Measurements from ENCODE around the gene NOS2.

NOS2 gene

GRCh38 chr17:27793168-27793905, 7.0 kb downstream of the NOS2 start:
- no peak overlapping the region for H3K9ac ChIP-seq (ENCODE audit: low read depth in 1 of 2, low read length in 2 of 2)
- H3K9me3 ChIP-seq (ENCODE audit: control insufficient read depth in 2 of 2, low read length in 2 of 2) = no peaks in the 10 kb centered on the region
- H3K27ac ChIP-seq (ENCODE audit: low read depth in 2 of 2, low read length in 2 of 2) = no peak overlapping the region
- H3K4me3 ChIP-seq (ENCODE audit: low read length in 2 of 2) = peak overlapping the region; percentile 42 to 48
- peaks cover 0 to 8% of the 10 kb centered on the region in 2 donors for H3K27me3 ChIP-seq (ENCODE audit: control insufficient read depth in 2 of 2, insufficient read depth in 2 of 2, low read length in 2 of 2)
- H3K4me1 ChIP-seq (ENCODE audit: control insufficient read depth in 2 of 2, insufficient read depth in 2 of 2, low read length in 2 of 2) = peaks cover 17 to 21% of the 10 kb centered on the region in 2 donors
- no peaks in the 10 kb centered on the region for H3K36me3 ChIP-seq (ENCODE audit: control insufficient read depth in 2 of 2, insufficient read depth in 2 of 2, low read length in 2 of 2)

- Histone ChIP-seq H3K4me1 (ENCODE audit: control insufficient read depth in 2 of 2, insufficient read depth in 2 of 2, low read length in 2 of 2) (peaks cover 13 to 15% of the 10 kb centered on the region in 2 donors), H3K9ac (ENCODE audit: low read depth in 1 of 2, low read length in 2 of 2) (no peak overlapping the region), H3K9me3 (ENCODE audit: control insufficient read depth in 2 of 2, low read length in 2 of 2) (no peaks in the 10 kb centered on the region), H3K36me3 (ENCODE audit: control insufficient read depth in 2 of 2, insufficient read depth in 2 of 2, low read length in 2 of 2) (peaks cover 0 to 3% of the 10 kb centered on the region in 2 donors), H3K4me3 (ENCODE audit: low read length in 2 of 2) (no peak overlapping the region), H3K27ac (ENCODE audit: low read depth in 2 of 2, low read length in 2 of 2) (no peak overlapping the region), H3K27me3 (ENCODE audit: control insufficient read depth in 2 of 2, insufficient read depth in 2 of 2, low read length in 2 of 2) (peaks cover 0 to 8% of the 10 kb centered on the region in 2 donors)
These were observed 8.2 kb downstream of the NOS2 start for GRCh38 chr17:27792095-27792494.

- Histone ChIP-seq H3K27ac (ENCODE audit: low read depth in 2 of 2, low read length in 2 of 2) (no peak overlapping the region), H3K36me3 (ENCODE audit: control insufficient read depth in 2 of 2, insufficient read depth in 2 of 2, low read length in 2 of 2) (peaks cover 0 to 3% of the 10 kb centered on the region in 2 donors), H3K27me3 (ENCODE audit: control insufficient read depth in 2 of 2, insufficient read depth in 2 of 2, low read length in 2 of 2) (no peaks in the 10 kb centered on the region), H3K4me3 (ENCODE audit: low read length in 2 of 2) (no peak overlapping the region), H3K9ac (ENCODE audit: low read depth in 1 of 2, low read length in 2 of 2) (no peak overlapping the region), H3K4me1 (ENCODE audit: control insufficient read depth in 2 of 2, insufficient read depth in 2 of 2, low read length in 2 of 2) (peaks cover under 1 to 5% of the 10 kb centered on the region in 2 donors), H3K9me3 (ENCODE audit: control insufficient read depth in 2 of 2, low read length in 2 of 2) (no peaks in the 10 kb centered on the region)
These were observed 11.4 kb downstream of the NOS2 start for GRCh38 chr17:27788919-27789318.

DNA sequence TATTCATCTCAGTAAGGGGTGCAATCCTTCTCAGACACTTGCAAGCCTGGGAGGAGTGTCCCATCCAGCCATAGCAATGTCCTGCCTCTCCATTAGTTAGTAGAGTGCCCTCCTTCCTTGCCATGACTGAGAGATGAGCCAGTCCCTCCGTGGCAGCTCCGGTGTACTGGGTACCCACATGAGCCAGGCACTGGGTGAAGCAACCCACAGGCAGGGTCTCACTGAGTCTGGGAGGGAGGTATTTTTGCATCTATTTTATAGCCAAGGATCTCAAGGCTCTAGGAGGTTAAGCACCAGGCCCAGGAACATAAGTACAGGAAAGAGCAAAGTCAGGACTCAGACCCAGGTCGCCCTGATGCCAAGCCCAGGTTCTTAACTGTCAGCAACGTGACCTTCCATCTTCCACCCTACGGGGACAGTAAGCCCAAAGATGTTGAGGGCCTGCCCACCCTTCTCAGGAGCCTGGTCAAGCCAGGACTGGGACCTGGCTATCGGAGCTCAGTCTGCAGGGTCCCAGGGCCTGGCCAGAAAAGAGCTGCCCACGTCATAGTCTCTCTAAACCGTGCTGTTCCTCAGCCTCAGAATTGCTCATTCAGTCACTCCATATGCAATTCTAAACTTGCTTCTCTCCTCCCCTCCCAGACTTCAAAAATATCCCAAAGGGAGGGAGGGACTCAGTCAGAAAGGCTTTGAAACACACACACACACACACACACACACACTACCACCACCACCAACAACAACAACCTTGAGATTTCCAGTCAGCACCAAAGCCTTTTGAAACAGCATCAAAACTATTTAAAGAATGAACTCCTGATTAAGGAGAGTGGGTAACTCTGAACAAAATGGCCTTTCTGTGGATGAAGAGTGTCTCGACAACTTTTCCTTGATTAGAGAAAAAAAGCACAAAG, 16.6 kb downstream of the NOS2 start:
- Histone ChIP-seq H3K27ac (ENCODE audit: low read depth in 2 of 2, low read length in 2 of 2) (no peak overlapping the region), H3K9ac (ENCODE audit: low read depth in 1 of 2, low read length in 2 of 2) (no peak overlapping the region)

GRCh38 chr17:27782791-27783206, 17.5 kb downstream of the NOS2 start:
- Histone ChIP-seq H3K4me3 (ENCODE audit: low read length in 2 of 2) (no peak overlapping the region), H3K27me3 (ENCODE audit: control insufficient read depth in 2 of 2, insufficient read depth in 2 of 2, low read length in 2 of 2) (no peaks in the 10 kb centered on the region), H3K9ac (ENCODE audit: low read depth in 1 of 2, low read length in 2 of 2) (no peak overlapping the region), H3K4me1 (ENCODE audit: control insufficient read depth in 2 of 2, insufficient read depth in 2 of 2, low read length in 2 of 2) (no peaks in the 10 kb centered on the region), H3K9me3 (ENCODE audit: control insufficient read depth in 2 of 2, low read length in 2 of 2) (no peaks in the 10 kb centered on the region), H3K27ac (ENCODE audit: low read depth in 2 of 2, low read length in 2 of 2) (no peak overlapping the region), H3K36me3 (ENCODE audit: control insufficient read depth in 2 of 2, insufficient read depth in 2 of 2, low read length in 2 of 2) (peaks cover 0 to under 1% of the 10 kb centered on the region in 2 donors)

More for the DNA sequence above, 16.6 kb downstream of the NOS2 start:
- H3K27me3 ChIP-seq (ENCODE audit: control insufficient read depth in 2 of 2, insufficient read depth in 2 of 2, low read length in 2 of 2) = no peaks in the 10 kb centered on the region
- H3K9me3 ChIP-seq (ENCODE audit: control insufficient read depth in 2 of 2, low read length in 2 of 2) = no peaks in the 10 kb centered on the region
- no peaks in the 10 kb centered on the region for H3K4me1 ChIP-seq (ENCODE audit: control insufficient read depth in 2 of 2, insufficient read depth in 2 of 2, low read length in 2 of 2)
- peaks cover 0 to 3% of the 10 kb centered on the region in 2 donors for H3K36me3 ChIP-seq (ENCODE audit: control insufficient read depth in 2 of 2, insufficient read depth in 2 of 2, low read length in 2 of 2)
- H3K4me3 ChIP-seq (ENCODE audit: low read length in 2 of 2) = no peak overlapping the region

GRCh38 chr17:27780828-27781404, 19.4 kb downstream of the NOS2 start:
- H3K36me3 ChIP-seq (ENCODE audit: control insufficient read depth in 2 of 2, insufficient read depth in 2 of 2, low read length in 2 of 2) = no peaks in the 10 kb centered on the region
- no peaks in the 10 kb centered on the region for H3K4me1 ChIP-seq (ENCODE audit: control insufficient read depth in 2 of 2, insufficient read depth in 2 of 2, low read length in 2 of 2)
- H3K4me3 ChIP-seq (ENCODE audit: low read length in 2 of 2) = no peak overlapping the region
- H3K9me3 ChIP-seq (ENCODE audit: control insufficient read depth in 2 of 2, low read length in 2 of 2) = no peaks in the 10 kb centered on the region
- no peaks in the 10 kb centered on the region for H3K27me3 ChIP-seq (ENCODE audit: control insufficient read depth in 2 of 2, insufficient read depth in 2 of 2, low read length in 2 of 2)
- H3K27ac ChIP-seq (ENCODE audit: low read depth in 2 of 2, low read length in 2 of 2) = no peak overlapping the region
- no peak overlapping the region for H3K9ac ChIP-seq (ENCODE audit: low read depth in 1 of 2, low read length in 2 of 2)

DNA sequence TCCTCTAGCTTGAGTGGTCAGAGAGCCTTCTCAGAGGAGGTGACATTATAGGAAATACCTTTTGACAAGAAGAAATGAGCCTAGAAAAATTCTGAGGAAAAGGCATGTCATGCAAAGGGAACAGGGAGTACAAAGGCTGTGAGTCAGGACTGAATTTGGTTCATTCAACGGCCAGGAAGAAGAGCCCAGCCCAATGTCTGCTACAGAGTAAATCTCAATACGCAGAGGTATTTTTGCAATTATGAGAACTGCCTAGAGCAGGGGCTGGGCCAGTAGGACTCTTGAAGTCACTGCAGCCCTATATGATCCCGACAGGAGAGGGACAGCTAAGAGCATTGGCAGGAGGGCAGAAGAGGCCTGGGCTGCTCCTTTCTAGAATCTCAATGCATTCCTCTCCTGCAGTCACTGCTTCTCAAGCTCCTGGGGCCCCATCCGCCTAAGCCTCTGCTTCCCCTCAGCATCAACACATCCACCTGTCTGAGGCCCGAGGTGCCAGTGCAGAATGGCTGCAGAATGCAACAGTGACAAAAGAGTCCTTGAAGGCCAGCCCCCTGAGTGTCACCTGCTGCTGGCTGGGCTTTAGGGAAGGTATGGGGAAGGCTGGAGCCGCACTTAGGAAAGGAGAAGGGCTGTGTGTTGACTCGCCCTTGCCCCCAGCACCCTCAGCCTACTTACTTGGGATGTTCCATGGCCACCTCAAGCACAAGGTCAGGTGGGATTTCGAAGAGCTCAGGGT, 20.1 kb downstream of the NOS2 start:
- no peaks in the 10 kb centered on the region for H3K36me3 ChIP-seq (ENCODE audit: control insufficient read depth in 2 of 2, insufficient read depth in 2 of 2, low read length in 2 of 2)
- no peak overlapping the region for H3K9ac ChIP-seq (ENCODE audit: low read depth in 1 of 2, low read length in 2 of 2)
- H3K9me3 ChIP-seq (ENCODE audit: control insufficient read depth in 2 of 2, low read length in 2 of 2) = no peaks in the 10 kb centered on the region
- H3K27me3 ChIP-seq (ENCODE audit: control insufficient read depth in 2 of 2, insufficient read depth in 2 of 2, low read length in 2 of 2) = no peaks in the 10 kb centered on the region
- no peak overlapping the region for H3K27ac ChIP-seq (ENCODE audit: low read depth in 2 of 2, low read length in 2 of 2)
- H3K4me3 ChIP-seq (ENCODE audit: low read length in 2 of 2) = no peak overlapping the region
- H3K4me1 ChIP-seq (ENCODE audit: control insufficient read depth in 2 of 2, insufficient read depth in 2 of 2, low read length in 2 of 2) = no peaks in the 10 kb centered on the region

- H3K36me3 ChIP-seq (ENCODE audit: control insufficient read depth in 2 of 2, insufficient read depth in 2 of 2, low read length in 2 of 2) = no peaks in the 10 kb centered on the region
- no peaks in the 10 kb centered on the region for H3K27me3 ChIP-seq (ENCODE audit: control insufficient read depth in 2 of 2, insufficient read depth in 2 of 2, low read length in 2 of 2)
- H3K9ac ChIP-seq (ENCODE audit: low read depth in 1 of 2, low read length in 2 of 2) = no peak overlapping the region
- H3K27ac ChIP-seq (ENCODE audit: low read depth in 2 of 2, low read length in 2 of 2) = no peak overlapping the region
- no peak overlapping the region for H3K4me3 ChIP-seq (ENCODE audit: low read length in 2 of 2)
- no peaks in the 10 kb centered on the region for H3K9me3 ChIP-seq (ENCODE audit: control insufficient read depth in 2 of 2, low read length in 2 of 2)
- H3K4me1 ChIP-seq (ENCODE audit: control insufficient read depth in 2 of 2, insufficient read depth in 2 of 2, low read length in 2 of 2) = no peaks in the 10 kb centered on the region
These were observed 22.1 kb downstream of the NOS2 start for GRCh38 chr17:27778183-27778582.

- Histone ChIP-seq H3K9me3 (ENCODE audit: control insufficient read depth in 2 of 2, low read length in 2 of 2) (no peaks in the 10 kb centered on the region), H3K4me3 (ENCODE audit: low read length in 2 of 2) (no peak overlapping the region), H3K27me3 (ENCODE audit: control insufficient read depth in 2 of 2, insufficient read depth in 2 of 2, low read length in 2 of 2) (no peaks in the 10 kb centered on the region), H3K4me1 (ENCODE audit: control insufficient read depth in 2 of 2, insufficient read depth in 2 of 2, low read length in 2 of 2) (no peaks in the 10 kb centered on the region), H3K36me3 (ENCODE audit: control insufficient read depth in 2 of 2, insufficient read depth in 2 of 2, low read length in 2 of 2) (no peaks in the 10 kb centered on the region), H3K9ac (ENCODE audit: low read depth in 1 of 2, low read length in 2 of 2) (no peak overlapping the region), H3K27ac (ENCODE audit: low read depth in 2 of 2, low read length in 2 of 2) (no peak overlapping the region)
These were observed 23.3 kb downstream of the NOS2 start for GRCh38 chr17:27776882-27777624.
